ENCODE data around the gene OR1I1.
A peak's percentile ranks its signal among the peaks of the same experiment; 100 is the strongest.

The OR1I1 gene

DNA sequence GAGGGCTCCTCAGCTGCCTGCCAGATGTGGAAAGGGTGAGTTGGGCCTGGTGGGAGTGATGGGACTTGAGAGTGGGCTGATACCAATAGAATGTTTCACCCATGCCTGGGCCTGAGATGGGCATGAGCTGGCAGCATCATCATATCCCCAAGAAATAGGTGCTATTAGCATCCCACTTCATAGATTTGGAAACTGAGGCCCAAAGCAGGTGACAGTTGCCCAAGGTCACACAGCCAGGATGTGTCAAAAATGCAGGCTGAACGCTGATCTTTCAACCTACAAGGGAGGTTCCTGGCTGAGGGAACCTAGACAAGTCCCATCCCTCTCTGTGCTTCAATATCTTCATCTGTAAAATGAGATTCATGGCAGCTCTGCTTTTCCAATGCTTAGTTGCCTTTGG lies 29.7 kb downstream of the OR1I1 start:
- Histone ChIP-seq H3K27me3 (ENCODE audit: insufficient read depth, poor library complexity, severe bottlenecking) (no peaks in the 10 kb centered on the region), H3K4me3 (ENCODE audit: severe bottlenecking) (no peak overlapping the region), H3K9me3 (ENCODE audit: severe bottlenecking) (no peaks in the 10 kb centered on the region), H3K36me3 (ENCODE audit: low read depth) (peaks cover 61% of the 10 kb centered on the region), H3K4me1 (ENCODE audit: insufficient read depth, poor library complexity, severe bottlenecking) (no peaks in the 10 kb centered on the region), H3K27ac (ENCODE audit: poor library complexity, severe bottlenecking) (no peak overlapping the region)
- DNase-seq (ENCODE audit: low spot score) (no peak), ATAC-seq (ENCODE audit: low read depth) (no peak)
- TF ChIP-seq, protein P1, sequence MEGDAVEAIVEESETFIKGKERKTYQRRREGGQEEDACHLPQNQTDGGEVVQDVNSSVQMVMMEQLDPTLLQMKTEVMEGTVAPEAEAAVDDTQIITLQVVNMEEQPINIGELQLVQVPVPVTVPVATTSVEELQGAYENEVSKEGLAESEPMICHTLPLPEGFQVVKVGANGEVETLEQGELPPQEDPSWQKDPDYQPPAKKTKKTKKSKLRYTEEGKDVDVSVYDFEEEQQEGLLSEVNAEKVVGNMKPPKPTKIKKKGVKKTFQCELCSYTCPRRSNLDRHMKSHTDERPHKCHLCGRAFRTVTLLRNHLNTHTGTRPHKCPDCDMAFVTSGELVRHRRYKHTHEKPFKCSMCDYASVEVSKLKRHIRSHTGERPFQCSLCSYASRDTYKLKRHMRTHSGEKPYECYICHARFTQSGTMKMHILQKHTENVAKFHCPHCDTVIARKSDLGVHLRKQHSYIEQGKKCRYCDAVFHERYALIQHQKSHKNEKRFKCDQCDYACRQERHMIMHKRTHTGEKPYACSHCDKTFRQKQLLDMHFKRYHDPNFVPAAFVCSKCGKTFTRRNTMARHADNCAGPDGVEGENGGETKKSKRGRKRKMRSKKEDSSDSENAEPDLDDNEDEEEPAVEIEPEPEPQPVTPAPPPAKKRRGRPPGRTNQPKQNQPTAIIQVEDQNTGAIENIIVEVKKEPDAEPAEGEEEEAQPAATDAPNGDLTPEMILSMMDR (IDR thresholded peaks at IDR 0.05; ENCODE audit: poor library complexity, severe bottlenecking): no peak

DNA sequence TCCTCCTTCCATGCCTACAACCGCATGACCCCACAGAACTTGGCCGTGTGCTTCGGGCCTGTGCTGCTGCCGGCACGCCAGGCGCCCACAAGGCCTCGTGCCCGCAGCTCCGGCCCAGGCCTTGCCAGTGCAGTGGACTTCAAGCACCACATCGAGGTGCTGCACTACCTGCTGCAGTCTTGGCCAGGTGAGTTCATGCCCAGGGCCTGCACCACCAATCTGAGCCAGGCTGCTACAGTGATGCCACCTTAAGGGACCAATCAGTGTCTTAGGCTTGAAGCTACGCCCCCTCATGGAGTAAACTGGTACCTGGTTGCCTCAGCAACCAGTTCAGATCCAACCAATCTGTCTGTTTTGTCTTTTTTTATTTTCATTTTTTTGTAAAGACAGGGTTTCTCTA lies 30.4 kb downstream of the OR1I1 start:
- no peaks in the 10 kb centered on the region for H3K9me3 ChIP-seq (ENCODE audit: severe bottlenecking)
- TF ChIP-seq, protein P1 (IDR thresholded peaks at IDR 0.05; ENCODE audit: poor library complexity, severe bottlenecking): no peak
- DNase-seq (ENCODE audit: low spot score) (no peak), ATAC-seq (ENCODE audit: low read depth) (no peak)
- no peak overlapping the region for H3K27ac ChIP-seq (ENCODE audit: poor library complexity, severe bottlenecking)
- H3K4me1 ChIP-seq (ENCODE audit: insufficient read depth, poor library complexity, severe bottlenecking): no peaks in the 10 kb centered on the region
- peaks cover 68% of the 10 kb centered on the region for H3K36me3 ChIP-seq (ENCODE audit: low read depth)
- no peak overlapping the region for H3K4me3 ChIP-seq (ENCODE audit: severe bottlenecking)
- no peaks in the 10 kb centered on the region for H3K27me3 ChIP-seq (ENCODE audit: insufficient read depth, poor library complexity, severe bottlenecking)

DNA sequence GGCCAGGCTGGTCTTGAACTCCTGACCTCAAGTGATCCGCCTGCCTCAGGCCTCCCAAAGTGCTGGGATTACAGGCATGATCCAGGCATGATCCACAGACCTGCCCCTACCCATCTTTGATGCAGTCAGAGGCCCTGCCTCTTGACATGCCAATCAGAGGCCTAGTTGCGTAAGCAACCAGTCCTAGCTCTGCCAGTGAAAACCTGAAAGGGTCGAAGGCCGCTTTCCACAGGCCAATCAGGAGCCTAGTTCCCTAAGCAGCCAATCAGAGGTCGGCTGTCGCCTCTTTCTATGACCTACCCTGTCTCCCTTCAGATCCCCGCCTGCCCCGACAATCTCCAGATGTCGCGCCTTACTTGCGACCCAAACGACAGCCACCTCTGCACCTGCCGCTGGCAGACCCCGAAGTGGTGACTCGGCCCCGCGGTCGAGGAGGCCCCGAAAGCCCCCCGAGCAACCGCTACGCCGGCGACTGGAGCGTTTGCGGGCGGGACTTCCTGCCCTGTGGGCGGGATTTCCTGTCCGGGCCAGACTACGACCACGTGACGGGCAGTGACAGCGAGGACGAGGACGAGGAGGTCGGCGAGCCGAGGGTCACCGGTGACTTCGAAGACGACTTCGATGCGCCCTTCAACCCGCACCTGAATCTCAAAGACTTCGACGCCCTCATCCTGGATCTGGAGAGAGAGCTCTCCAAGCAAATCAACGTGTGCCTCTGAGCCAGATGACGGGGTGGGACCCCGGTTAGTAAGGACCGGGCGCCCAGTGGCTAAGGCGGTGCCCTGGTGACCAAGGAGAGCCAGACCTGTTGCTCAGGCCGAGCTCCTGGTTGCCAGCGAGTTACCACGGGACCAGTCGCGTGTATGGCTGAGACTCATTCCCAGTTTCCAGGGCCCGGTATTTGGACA lies 31.5 kb downstream of the OR1I1 start:
- TF ChIP-seq, protein P1 (IDR thresholded peaks at IDR 0.05; ENCODE audit: poor library complexity, severe bottlenecking): no peak
- H3K4me1 ChIP-seq (ENCODE audit: insufficient read depth, poor library complexity, severe bottlenecking): no peaks in the 10 kb centered on the region
- no peaks in the 10 kb centered on the region for H3K9me3 ChIP-seq (ENCODE audit: severe bottlenecking)
- H3K4me3 ChIP-seq (ENCODE audit: severe bottlenecking): no peak overlapping the region
- H3K36me3 ChIP-seq (ENCODE audit: low read depth): peaks cover 79% of the 10 kb centered on the region
- ATAC-seq (ENCODE audit: low read depth) (no peak), DNase-seq (ENCODE audit: low spot score) (no peak)
- no peaks in the 10 kb centered on the region for H3K27me3 ChIP-seq (ENCODE audit: insufficient read depth, poor library complexity, severe bottlenecking)
- no peak overlapping the region for H3K27ac ChIP-seq (ENCODE audit: poor library complexity, severe bottlenecking)

DNA sequence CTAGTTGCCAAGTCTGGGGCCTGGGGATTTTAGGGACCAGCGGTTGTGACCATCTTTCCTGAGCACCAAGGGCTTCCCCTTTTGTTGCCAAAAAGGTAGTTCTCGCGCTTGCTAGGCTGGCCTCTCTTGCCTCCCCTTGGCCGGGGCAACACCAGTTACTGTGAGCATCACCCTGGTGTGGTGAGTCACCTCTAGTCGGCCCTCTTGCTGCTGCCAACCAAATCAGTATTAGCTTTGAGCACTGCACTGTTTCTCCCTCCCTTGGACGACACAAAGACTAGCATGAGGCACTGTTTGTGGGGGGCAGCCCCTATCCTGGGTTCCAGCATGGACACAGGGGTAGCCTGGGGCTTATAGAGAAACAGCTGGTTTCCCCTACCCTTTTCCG lies 32.1 kb downstream of the OR1I1 start:
- Histone ChIP-seq H3K27ac (ENCODE audit: poor library complexity, severe bottlenecking) (no peak overlapping the region), H3K27me3 (ENCODE audit: insufficient read depth, poor library complexity, severe bottlenecking) (no peaks in the 10 kb centered on the region), H3K4me3 (ENCODE audit: severe bottlenecking) (no peak overlapping the region), H3K4me1 (ENCODE audit: insufficient read depth, poor library complexity, severe bottlenecking) (no peaks in the 10 kb centered on the region), H3K9me3 (ENCODE audit: severe bottlenecking) (no peaks in the 10 kb centered on the region), H3K36me3 (ENCODE audit: low read depth) (peaks cover 85% of the 10 kb centered on the region)
- ATAC-seq (ENCODE audit: low read depth): peak; percentile 40; the same call in 2 of the 3 replicates
- no peak for DNase-seq (ENCODE audit: low spot score)
- TF ChIP-seq, protein P1 (IDR thresholded peaks at IDR 0.05; ENCODE audit: poor library complexity, severe bottlenecking): no peak

DNA sequence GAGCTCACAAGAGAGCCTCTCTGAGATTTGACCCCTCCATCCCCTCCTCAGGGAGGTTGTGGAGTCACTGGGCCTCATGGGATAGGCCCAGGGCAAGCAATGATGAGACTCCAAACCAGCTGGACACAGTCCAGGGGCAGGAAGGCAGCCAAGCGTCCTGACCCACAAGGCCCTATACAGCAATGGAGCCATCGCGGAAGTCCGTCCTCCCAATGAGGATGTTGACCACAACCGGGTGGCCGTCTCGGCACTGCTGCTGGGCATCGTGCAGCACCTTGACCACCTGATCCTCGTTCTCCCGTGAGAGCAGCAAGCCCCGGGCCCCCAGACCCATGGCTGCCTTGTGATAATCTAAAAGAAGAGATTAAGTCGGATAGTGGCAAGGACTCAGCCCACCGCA lies 33.1 kb downstream of the OR1I1 start:
- H3K4me3 ChIP-seq (ENCODE audit: severe bottlenecking): no peak overlapping the region
- H3K36me3 ChIP-seq (ENCODE audit: low read depth): peaks cover 94% of the 10 kb centered on the region
- ATAC-seq (ENCODE audit: low read depth): no peak; the same call in 2 of the 3 replicates

More for the DNA sequence above, 33.1 kb downstream of the OR1I1 start:
- Histone ChIP-seq H3K4me1 (ENCODE audit: insufficient read depth, poor library complexity, severe bottlenecking) (no peaks in the 10 kb centered on the region), H3K9me3 (ENCODE audit: severe bottlenecking) (no peaks in the 10 kb centered on the region), H3K27me3 (ENCODE audit: insufficient read depth, poor library complexity, severe bottlenecking) (no peaks in the 10 kb centered on the region), H3K27ac (ENCODE audit: poor library complexity, severe bottlenecking) (no peak overlapping the region)
- DNase-seq (ENCODE audit: low spot score): no peak
- TF ChIP-seq, protein P1 (IDR thresholded peaks at IDR 0.05; ENCODE audit: poor library complexity, severe bottlenecking): no peak
